ENCODE data around the gene PIK3R3.

Gene PIK3R3

DNA sequence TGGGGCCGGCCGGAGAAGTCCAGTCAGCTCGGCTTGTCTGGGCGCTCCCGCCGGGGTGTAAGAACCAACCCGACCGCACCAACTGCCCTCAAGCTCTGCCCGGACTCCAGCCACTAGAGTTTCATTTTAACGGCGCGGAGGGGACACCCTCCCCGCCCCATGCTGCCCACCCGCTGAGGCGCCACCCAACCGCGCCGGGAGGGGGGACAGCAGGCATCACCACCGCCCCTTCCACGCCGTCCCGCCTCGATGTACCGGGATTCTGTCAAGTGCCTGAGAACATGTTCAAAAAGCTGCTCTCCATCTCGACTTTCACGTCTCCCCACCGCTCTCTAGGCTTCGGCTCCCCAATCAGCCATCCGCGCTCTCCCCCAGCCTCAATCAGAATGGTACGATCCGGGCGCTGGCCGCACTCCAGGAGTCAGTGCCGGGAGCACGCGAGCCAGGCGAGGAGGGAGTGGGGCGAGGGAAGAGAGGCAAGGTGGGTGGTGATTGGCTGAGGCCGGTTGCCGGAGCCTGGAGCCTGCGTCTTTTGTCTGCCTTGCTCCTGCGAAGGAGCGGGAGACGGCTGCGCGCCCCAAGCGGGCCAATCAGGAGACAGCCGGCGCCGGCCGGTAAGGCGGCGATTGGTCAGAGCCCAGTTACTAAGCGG, at the start of gene PIK3R3:
TSS of gene PIK3R3 (minus strand) at position 101 of the 652 bp plus-strand sequence. CDS start 677 bp downstream, outside the sequence.
- peak within 1 kb of the TSS; percentile 83 for H3K4me3 ChIP-seq (ENCODE audit: low read depth, low read length)
- TF ChIP-seq, protein P1, sequence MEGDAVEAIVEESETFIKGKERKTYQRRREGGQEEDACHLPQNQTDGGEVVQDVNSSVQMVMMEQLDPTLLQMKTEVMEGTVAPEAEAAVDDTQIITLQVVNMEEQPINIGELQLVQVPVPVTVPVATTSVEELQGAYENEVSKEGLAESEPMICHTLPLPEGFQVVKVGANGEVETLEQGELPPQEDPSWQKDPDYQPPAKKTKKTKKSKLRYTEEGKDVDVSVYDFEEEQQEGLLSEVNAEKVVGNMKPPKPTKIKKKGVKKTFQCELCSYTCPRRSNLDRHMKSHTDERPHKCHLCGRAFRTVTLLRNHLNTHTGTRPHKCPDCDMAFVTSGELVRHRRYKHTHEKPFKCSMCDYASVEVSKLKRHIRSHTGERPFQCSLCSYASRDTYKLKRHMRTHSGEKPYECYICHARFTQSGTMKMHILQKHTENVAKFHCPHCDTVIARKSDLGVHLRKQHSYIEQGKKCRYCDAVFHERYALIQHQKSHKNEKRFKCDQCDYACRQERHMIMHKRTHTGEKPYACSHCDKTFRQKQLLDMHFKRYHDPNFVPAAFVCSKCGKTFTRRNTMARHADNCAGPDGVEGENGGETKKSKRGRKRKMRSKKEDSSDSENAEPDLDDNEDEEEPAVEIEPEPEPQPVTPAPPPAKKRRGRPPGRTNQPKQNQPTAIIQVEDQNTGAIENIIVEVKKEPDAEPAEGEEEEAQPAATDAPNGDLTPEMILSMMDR (IDR thresholded peaks at IDR 0.05; ENCODE audit: low read depth, low read length, missing control alignments) = no peak
- peak; percentile 96 for DNase-seq (ENCODE audit: low read depth)

DNA sequence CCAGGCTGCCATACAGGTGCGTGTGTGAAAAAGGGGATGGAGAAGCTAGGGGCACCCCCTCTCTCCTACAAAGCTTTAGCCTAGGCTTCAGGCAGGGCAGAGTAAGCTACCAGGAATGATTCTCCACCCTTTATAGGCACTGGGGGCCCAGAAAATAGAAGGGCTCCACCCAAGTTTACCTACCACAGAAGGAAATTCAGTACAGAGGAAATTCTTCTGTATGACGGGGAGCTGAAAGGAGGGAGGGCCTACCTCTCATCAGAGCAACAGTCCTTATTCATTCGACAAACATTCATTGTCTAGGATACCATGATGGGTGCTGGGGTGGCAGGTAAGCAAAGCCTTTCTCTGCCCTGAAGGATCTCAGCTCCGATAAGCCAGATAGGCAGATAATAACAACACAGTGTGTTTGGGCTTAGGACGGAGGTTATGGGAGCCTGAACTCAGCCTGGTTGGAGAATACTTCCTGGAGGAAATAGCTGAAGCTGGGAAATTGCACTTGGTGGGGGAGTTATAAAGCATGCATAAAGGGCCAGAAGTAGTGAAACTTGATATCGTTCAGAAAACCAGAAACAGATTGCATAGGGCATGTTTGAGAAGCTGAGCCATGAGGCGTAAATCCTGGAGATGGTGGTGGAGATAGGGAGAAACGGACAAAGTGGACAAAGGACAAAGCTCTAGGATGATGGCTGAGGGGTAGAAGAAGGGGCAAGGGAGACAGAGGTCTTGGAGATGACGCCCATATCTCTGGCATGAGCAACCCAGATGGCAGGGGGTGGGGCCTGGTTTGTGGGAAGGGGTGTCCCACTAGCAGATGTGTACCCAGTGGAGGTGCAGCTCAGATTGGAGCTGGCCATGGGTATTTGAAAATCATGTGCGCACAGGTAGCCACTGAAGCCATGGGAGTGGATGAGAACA, 49.2 kb upstream of the PIK3R3 start:
- H3K4me3 ChIP-seq (ENCODE audit: low read depth, low read length) = no peak overlapping the region
- TF ChIP-seq, protein P1 (IDR thresholded peaks at IDR 0.05; ENCODE audit: low read depth, low read length, missing control alignments) = no peak
- DNase-seq (ENCODE audit: low read depth) = no peak

DNA sequence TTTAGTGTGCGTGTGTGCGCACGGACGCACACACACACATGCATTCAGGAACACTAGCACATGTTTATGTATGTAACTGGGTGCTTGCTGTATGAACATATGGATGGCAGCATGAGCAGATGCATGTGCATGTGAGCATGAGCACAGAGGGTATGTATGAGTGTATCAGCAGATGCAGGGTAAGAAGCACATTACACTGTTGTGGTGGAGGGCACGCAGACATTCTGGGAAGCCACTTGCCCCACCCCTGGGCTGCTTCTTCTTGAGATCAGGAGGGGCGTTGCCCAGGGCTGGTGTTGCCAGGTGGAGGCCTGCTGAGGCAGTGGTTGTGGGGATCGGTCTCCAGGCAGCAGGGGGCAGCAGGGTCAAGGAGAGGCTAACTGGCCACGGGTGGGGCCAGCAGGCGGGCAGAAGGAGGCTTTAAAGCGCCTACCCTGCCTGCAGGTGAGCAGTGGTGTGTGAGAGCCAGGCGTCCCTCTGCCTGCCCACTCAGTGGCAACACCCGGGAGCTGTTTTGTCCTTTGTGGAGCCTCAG, 47.7 kb upstream of the PIK3R3 start:
- DNase-seq (ENCODE audit: low read depth) = no peak
- H3K4me3 ChIP-seq (ENCODE audit: low read depth, low read length) = no peak overlapping the region
- TF ChIP-seq, protein P1 (IDR thresholded peaks at IDR 0.05; ENCODE audit: low read depth, low read length, missing control alignments) = peak; percentile 31

DNA sequence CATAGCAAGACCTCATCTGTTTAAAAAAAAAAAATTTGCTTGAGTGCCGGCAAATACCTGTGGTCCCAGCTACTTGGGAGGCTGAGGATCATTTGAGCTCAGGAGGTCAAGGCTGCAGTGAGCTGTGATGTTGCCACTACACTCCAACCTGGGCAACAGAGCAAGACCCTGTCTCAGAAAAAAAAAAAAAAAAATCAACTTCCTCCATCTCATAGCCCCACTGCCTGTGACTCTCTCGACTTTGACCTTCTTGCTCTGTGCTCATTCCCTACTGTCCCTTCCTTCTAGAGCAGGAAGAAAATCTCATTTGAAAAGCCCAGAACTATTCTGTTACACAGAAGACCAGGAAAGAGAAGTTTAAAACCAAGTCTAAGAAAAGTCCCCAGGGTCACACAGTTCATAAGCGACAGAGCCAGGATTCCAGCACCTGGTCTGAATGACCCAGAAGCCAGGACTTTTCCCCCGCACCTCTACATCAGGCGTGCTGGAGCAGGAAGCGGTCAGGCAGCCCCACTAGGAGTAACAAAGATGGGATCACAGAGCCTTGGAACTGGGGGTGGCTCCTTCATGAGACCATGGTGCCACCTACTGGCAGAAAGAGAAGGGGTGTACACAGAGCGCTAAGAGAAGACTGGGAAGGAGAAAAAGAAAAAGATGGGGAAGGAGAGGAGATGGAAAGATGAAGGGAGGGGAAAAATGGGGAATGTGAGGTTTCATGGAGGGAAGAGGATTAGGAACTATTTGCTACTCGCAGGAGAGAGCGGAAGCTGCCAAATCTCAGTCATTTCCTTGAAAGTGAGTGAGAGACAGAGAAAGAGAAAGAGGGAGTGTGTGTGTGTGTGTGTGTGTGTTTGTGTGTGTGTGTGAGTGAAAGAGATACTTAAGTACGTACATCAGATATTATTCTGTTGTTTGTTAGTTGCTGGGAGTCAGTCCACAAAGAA, 47.0 kb upstream of the PIK3R3 start:
- peak; percentile 44 for DNase-seq (ENCODE audit: low read depth)
- no peak overlapping the region for H3K4me3 ChIP-seq (ENCODE audit: low read depth, low read length)
- TF ChIP-seq, protein P1 (IDR thresholded peaks at IDR 0.05; ENCODE audit: low read depth, low read length, missing control alignments) = peak; percentile 87

DNA sequence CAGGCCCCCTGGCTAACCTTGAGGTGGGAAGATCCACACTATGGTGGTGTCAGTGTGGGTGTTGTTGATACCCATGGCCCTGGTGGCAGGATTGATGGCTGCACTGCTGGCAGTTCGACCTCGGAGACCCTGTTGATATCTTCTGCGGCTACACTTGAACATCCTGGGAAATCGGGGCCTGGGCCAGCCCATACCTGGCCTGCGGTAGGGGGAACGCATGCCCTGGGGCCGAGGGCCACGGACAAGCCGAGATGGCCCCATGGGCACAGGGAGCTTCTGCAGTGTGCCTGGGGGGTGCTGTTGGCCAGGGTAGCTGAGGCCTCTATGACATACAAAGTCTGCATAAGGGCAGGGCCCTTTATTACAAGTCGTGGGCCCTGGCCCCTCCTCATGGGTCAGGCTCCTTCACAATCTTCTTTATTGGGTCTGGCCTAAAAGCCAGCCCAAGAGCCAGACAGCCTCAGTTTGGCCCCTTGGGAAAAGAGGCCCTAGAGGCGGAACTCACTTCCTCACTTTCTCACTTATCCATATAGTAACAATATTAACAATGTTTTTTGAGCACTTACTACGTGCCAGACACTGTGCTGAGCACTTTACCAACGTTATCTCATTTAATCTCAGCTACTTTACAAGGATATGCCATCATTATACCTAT, 43.9 kb upstream of the PIK3R3 start, which contains the start of gene P3R3URF:
TSS of gene P3R3URF (minus strand) at position 278 of the 655 bp plus-strand sequence. CDS start at position 261, 17 bp downstream.
- TF ChIP-seq, protein P1 (IDR thresholded peaks at IDR 0.05; ENCODE audit: low read depth, low read length, missing control alignments) = no peak
- DNase-seq (ENCODE audit: low read depth) = no peak
- no peak within 1 kb of the TSS for H3K4me3 ChIP-seq (ENCODE audit: low read depth, low read length)

DNA sequence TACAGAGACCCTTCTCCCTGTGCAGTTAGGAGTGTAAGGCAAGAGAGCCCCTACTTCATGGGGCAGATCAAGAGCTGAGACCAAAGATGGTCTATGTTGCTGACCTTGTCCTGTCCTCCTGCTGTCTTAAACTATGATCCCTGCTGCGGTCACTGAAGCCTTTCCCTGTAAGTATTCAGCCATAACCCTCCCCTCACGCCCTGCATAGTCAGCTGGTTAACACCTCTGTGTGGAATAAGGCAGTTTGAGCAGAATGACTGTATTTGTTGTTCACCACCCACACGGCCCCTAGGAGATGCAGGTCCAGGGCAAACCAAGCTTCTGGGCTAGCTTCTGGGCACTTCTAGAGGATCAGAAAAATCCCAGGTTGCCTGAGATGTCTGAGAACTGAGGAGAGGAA, 42.8 kb upstream of the PIK3R3 start:
- H3K4me3 ChIP-seq (ENCODE audit: low read depth, low read length) = no peak overlapping the region
- TF ChIP-seq, protein P1 (IDR thresholded peaks at IDR 0.05; ENCODE audit: low read depth, low read length, missing control alignments) = no peak
- DNase-seq (ENCODE audit: low read depth) = no peak

All from GM12864 (cell line).